ENCODE results near the gene FAIM2.

Gene FAIM2

GRCh38 chr12:49920241-49920914 is 16.7 kb upstream of the FAIM2 start:
- no peak for FAIRE-seq
- DNase-seq (ENCODE audit: low spot score) = no peak

- DNase-seq (ENCODE audit: low spot score) (no peak), FAIRE-seq (no peak)
Measured at GRCh38 chr12:49917788-49918173, 14.1 kb upstream of the FAIM2 start.

DNA sequence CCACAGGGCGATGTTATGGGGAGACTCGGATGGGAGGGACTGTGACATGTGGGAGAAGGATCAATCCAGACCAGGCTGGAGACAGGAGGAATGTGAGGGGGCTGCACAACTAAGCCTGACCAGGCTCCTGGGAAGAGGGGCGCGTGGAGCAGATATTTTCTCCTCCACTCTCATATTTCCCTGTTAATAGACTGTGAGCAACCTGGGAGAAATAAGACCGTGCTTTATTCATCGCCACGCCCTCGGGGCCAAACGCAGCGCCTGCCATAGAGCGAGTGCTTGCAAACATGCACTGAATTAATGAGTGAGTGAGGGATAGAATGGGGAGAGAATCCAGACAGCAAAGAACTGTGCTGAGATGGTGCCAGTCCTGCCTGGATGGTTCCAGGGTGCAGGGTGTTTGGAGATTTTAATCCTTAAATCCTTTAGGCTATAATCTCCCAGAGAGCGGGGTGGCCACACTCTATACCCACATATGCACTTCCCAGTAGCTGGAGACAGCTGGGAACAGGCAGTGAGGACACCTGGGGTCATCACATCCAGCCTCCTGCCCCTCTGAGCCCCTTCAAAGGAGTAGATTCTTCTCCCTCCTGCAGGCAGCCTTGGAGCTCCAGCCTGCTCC is 13.6 kb upstream of the FAIM2 start:
- DNase-seq (ENCODE audit: low spot score) = no peak
- FAIRE-seq = no peak

GRCh38 chr12:49916129-49916919 is 12.6 kb upstream of the FAIM2 start:
- no peak for FAIRE-seq
- DNase-seq (ENCODE audit: low spot score) = no peak

- DNase-seq (ENCODE audit: low spot score) = no peak
- FAIRE-seq = no peak
Measured at GRCh38 chr12:49912345-49913255, 8.9 kb upstream of the FAIM2 start.

DNA sequence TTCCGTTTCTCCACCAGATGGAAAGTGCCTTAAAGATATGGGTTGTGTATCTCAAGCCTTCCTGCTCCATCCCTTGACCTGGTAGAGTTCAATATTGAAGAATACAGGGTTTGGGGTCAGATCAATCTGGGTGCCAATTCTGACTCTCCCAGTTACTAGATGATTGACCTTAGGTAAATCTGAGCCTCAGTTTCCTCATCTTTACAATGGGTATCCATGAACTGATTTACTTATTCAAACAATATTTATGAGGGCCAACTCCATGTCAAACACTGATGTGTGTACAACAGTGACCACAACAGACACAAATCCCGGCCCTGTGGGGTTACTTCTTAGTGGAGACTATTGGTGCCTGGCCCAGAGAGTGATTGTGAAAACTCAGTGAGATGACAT is 7.5 kb upstream of the FAIM2 start:
- FAIRE-seq (no peak), DNase-seq (ENCODE audit: low spot score) (no peak)

DNA sequence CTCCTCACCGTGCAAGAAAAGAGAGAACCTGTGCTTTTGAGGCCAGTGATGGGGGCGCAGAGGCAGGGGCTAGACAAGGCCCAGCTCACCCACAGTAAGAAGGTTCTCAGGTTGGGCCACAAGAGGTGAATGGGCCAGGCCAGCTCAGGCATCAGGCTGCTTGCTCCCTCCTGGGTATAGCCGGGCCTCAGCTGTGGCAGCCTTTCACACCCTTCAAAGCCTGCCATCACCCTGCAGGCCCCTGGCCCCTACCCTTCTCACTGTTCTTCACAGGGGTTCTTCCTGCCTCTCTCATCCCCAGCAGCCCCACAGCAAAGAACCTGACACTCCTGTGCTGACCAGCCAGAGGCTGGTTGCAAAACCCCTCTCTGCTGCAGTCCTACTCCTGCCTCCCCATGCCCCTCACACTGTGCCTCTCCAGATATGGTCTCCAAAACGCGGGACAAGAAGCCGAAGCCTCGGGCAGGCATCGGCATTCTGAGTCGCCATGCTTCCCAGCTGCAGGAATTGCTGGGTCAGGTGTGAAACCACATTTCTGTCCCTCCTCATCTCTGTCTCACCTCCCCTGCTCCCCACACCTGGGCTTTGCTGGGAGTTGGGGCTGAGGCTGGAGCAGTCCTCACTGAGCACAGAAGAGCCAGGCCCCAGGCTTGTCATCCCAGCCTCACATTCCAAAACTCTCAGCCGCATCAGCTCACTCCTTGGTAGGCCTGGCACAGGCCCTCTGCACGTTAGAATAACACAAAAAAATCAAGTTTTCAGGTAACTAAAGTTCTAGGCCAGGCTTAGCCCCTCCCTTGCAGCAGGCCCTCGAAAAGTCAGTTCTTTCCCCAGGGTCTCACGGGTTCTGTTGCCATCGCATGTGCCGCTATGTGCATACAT is 6.9 kb upstream of the FAIM2 start:
- DNase-seq (ENCODE audit: low spot score) (no peak), FAIRE-seq (no peak)

- FAIRE-seq = no peak
- no peak for DNase-seq (ENCODE audit: low spot score)
Measured at GRCh38 chr12:49909826-49910225, 6.1 kb upstream of the FAIM2 start.

DNA sequence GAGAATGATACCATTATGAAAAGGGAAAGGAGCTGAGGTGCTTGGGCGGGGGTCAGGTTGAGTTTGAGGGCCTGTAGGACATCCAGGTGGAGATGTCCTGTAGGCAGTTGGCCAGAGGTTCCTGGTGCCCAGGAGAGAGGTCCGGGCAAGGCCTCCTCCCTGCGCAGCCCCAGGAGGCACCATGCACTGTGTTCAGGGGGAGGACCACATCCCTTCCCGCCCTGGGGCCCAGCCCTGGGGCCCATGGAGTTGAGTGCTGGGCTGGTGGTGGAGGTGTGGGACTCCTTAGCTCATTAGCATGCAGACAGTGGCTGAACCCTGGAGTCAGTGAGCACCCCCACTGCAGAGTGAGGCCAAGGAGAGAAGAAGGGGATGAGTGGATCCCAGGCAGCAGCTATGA is 5.7 kb upstream of the FAIM2 start:
- DNase-seq (ENCODE audit: low spot score) (no peak), FAIRE-seq (no peak)

- no peak for FAIRE-seq
- DNase-seq (ENCODE audit: low spot score) = no peak
Measured at GRCh38 chr12:49907352-49907751, 3.7 kb upstream of the FAIM2 start.

- DNase-seq (ENCODE audit: low spot score) = no peak
- no peak for FAIRE-seq
Measured at GRCh38 chr12:49905718-49906314, 2.1 kb upstream of the FAIM2 start.

- no peak for FAIRE-seq
Measured at GRCh38 chr12:49904601-49905000, 901 bp upstream of the FAIM2 start.

GRCh38 chr12:49903351-49903699 is 375 bp downstream of the FAIM2 start:
- FAIRE-seq (no peak), DNase-seq (ENCODE audit: low spot score) (no peak)

More at GRCh38 chr12:49904601-49905000, 901 bp upstream of the FAIM2 start:
- no peak for DNase-seq (ENCODE audit: low spot score)

DNA sequence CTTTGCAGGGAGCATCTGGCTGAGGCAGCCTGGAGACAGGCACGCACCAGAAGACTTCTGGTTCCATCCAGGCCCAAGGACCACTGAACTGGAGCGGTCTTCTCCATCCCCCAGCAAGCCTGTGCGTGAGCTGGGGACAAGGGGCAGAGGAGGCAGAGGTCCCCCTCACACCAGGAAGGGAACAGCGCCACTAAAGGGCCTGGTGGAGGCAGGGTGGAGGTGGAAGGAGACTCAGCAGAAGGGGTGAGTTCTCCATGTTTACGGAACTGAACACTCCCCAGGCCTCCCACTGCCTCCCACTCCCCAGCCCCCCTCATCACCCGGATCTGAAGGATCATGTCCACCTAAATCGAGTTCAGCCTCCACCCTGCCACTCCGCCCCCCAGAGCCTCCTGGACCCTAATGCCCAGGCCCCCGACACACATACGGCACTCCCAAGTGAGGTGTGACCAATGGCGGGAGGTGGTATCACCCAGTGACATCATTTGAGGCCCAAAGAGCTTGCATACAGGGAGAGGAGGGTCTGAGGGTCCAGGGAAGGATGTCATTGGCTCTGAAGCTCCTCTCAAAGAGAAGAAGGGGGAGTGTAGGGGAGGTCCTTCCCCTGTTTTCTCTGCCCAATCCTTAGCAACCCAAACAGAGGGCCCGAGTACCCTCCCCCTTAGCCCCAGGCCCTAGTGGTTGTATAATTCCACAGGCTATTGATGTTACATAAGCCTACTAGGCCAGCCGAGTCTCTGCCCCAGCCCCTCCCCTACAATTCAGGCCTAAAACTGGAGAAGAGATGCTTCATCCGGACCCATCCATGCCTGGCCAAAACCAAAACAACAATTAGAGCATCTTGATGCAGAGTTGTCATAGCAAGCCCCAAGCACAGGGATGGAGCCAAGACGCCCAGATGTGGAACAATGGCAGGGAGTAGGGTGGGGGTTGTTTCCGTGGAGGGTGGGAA is 1.0 kb downstream of the FAIM2 start:
- DNase-seq (ENCODE audit: low spot score) (no peak), FAIRE-seq (no peak)

- no peak for DNase-seq (ENCODE audit: low spot score)
- no peak for FAIRE-seq
Measured at GRCh38 chr12:49901986-49902385, 1.7 kb downstream of the FAIM2 start.

DNA sequence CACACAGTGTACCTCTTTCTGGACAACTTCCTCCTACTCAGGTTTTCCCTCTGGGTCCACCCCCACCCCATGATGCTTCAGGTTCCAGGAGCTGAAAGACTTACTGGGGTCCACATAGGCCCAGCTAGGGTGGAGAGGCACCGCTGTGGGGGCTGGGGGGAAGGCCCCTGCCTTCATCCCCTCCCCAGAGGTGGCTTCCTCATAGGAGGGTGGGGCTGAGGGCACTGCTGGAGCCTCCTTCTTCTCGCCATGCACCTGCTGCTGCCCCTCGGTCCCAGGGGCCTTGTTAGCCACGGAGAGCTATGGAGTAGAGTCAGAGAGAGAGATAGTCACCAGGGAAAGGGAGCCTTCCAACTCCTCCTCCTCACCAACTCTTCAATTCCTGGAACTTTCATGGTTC is 2.7 kb downstream of the FAIM2 start:
- no peak for FAIRE-seq

DNA sequence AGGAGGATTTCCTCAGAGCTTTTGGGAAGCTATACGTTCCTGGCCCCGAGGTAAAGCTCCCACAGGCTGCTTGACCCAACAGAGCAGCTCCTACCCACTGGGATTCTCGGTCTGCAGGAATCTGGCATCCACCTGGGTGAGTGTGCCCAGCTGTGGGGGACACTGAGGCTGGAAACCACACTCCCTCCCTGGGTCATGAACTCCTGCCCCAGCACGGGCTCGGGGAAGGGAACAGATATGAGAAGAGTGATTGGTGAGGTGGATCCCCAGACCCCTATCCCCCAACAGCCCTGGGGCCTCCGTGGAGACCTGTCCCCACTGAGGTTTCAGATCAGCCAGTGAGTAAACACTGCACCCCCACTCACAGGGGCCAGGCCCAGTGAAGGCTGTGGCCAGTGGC is 3.3 kb downstream of the FAIM2 start:
- no peak for DNase-seq (ENCODE audit: low spot score)

More for the DNA sequence above, 2.7 kb downstream of the FAIM2 start:
- DNase-seq (ENCODE audit: low spot score) = no peak

GRCh38 chr12:49899921-49900320 is 3.8 kb downstream of the FAIM2 start:
- DNase-seq (ENCODE audit: low spot score) (no peak), FAIRE-seq (no peak)

More for the DNA sequence above, 3.3 kb downstream of the FAIM2 start:
- FAIRE-seq = no peak

DNA sequence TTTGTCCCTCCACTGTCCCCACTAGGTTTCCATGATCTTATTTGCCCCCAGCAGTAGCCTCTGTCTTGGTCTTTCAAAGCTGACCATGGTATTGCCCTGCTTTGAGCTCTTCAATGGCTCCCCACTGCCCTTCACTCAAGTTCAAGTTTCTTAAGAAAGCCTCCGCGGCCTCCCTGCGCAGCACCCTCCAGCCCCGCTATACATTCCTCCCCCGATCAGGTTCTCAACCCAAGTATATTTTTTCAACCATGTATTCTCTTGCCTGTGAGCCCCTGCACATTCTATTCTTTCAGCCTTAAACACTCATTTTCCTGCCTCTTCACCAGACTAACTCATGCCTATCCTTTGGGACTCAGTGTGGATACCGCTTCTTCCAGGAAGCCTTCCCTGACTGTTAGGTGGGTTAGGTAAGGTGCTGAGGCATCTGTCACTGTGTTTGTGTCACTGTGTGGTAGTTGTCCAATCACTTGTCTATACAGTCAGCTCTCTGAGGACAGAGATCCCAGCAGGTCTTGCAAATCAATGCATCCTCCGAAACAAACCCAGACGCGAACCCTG is 4.3 kb downstream of the FAIM2 start:
- DNase-seq (ENCODE audit: low spot score) = no peak
- FAIRE-seq = no peak

All from RCC 7860 (cell line).